Lower lobe of right lung (tissue), 2 donors: ENCODE measurements around the gene CTNNBL1. TPM values are rescaled to one million over a fixed set of nuclear protein-coding genes. Genes with fewer than 3 reads are reported as not detected.

Experiments
- ATAC-seq, 2 donors: fragments of 200-7000 bp; cut with Tn5 transposase; one replicate each; pipeline ENCODE4 v1.9.1; 2020 to 2022; ENCODE audit warnings: mild to moderate bottlenecking in 2 of 2, moderate library complexity in 2 of 2
- DNase-seq: peaks from one replicate; pipeline ENCODE4 v3.0.0-alpha.2; 2020
- H3K27ac ChIP-seq: fragments of 200-600 bp; one replicate; pipeline ENCODE4 v1.8.0; 2022
- H3K27me3 ChIP-seq: fragments of 200-600 bp; one replicate; pipeline ENCODE4 v1.8.0; 2022; ENCODE audit warnings: low read depth
- H3K36me3 ChIP-seq: fragments of 200-600 bp; one replicate; pipeline ENCODE4 v1.8.0; 2022; ENCODE audit warnings: mild to moderate bottlenecking
- H3K4me1 ChIP-seq: fragments of 200-600 bp; one replicate; pipeline ENCODE4 v1.8.0; 2022
- H3K4me3 ChIP-seq: fragments of 200-600 bp; one replicate; pipeline ENCODE4 v1.8.0; 2022; ENCODE audit warnings: mild to moderate bottlenecking
- H3K9me3 ChIP-seq: fragments of 200-600 bp; one replicate; pipeline ENCODE4 v1.8.0; 2022
- intact Hi-C: fragments of 100-400 bp; cut with DNase I; formaldehyde crosslinking; loops from one replicate; pipeline ENCODE4 v1.11.0; 2022
- total RNA-seq: library from RNA; stranded (reverse); fragmentation: NEBNext Ultra II Directional; extraction: Animal tissue kit (Norgen Biotek cat#: 25700); gene quantifications from one replicate; pipeline ENCODE4 v1.2.1, GENCODE V29; 2021
- TF ChIP-seq, protein P1 (sequence below): fragments of 200-600 bp; IDR thresholded peaks from one replicate; pipeline ENCODE4 v1.8.0; 2022; ENCODE audit warnings: antibody characterized with exemption, mild to moderate bottlenecking
- donor health status: DM: no; HTN: yes; CAD: no; lungs with severe emphysema.

CTNNBL1 gene
- total RNA-seq, 1 donor from 2014 or later = 52.3 TPM

GRCh38 chr20:37807471-37808232, 113.8 kb downstream of the CTNNBL1 start:
- Histone ChIP-seq H3K27me3 (no peaks in the 10 kb centered on the region), H3K9me3 (no peaks in the 10 kb centered on the region), H3K4me1 (peaks cover 7% of the 10 kb centered on the region), H3K4me3 (no peak overlapping the region), H3K36me3 (peaks cover 59% of the 10 kb centered on the region), H3K27ac (no peak overlapping the region)
- TF ChIP-seq, protein P1, sequence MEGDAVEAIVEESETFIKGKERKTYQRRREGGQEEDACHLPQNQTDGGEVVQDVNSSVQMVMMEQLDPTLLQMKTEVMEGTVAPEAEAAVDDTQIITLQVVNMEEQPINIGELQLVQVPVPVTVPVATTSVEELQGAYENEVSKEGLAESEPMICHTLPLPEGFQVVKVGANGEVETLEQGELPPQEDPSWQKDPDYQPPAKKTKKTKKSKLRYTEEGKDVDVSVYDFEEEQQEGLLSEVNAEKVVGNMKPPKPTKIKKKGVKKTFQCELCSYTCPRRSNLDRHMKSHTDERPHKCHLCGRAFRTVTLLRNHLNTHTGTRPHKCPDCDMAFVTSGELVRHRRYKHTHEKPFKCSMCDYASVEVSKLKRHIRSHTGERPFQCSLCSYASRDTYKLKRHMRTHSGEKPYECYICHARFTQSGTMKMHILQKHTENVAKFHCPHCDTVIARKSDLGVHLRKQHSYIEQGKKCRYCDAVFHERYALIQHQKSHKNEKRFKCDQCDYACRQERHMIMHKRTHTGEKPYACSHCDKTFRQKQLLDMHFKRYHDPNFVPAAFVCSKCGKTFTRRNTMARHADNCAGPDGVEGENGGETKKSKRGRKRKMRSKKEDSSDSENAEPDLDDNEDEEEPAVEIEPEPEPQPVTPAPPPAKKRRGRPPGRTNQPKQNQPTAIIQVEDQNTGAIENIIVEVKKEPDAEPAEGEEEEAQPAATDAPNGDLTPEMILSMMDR = no peak
- ATAC-seq (no peak), DNase-seq (no peak)
- intact Hi-C loops = no loop called here

DNA sequence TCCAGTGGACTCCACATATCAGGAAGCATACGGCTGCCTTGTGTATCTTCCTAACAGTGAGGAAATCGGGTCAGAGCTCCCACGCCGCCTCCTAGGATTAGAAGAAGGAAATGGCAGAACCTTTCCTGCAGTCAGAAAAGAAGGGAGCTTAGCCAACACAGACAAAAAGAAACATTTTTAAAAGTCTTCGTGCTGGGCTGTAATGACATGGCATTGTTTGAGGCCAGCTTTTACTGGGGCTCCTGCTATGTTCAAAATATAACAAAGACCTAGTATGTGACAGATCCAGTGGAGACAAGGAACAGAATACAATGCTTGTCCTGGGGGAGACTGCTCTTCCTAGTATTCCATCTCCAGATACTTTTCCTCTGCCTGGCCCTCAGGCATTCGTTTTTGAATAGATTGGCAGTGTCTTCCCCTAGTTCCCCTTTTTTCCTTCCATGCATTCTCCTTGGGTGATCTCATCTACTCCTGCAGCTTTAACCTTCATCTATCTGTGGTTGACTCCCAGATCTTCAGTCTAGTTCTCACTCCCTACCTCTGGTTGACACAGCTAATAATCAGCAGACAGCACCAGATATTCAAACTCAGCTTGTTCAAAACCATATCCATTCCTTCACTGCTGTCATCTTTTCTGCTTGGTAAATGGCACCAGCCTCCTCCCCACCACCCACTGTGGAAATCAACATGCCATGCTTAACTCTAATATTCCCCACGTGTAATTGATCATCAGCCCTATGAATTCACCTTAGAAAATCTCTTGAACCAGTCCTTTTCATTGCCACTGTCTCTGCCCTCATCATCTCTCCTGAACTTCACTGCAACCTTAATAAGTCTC, 114.6 kb downstream of the CTNNBL1 start:
- TF ChIP-seq, protein P1 = no peak

GRCh38 chr20:37810027-37810426, 116.2 kb downstream of the CTNNBL1 start:
- Histone ChIP-seq H3K27me3 (no peaks in the 10 kb centered on the region), H3K27ac (no peak overlapping the region), H3K9me3 (no peaks in the 10 kb centered on the region), H3K4me1 (peaks cover 7% of the 10 kb centered on the region), H3K4me3 (no peak overlapping the region), H3K36me3 (peaks cover 35% of the 10 kb centered on the region)
- no peak for ATAC-seq
- no peak for DNase-seq
- TF ChIP-seq, protein P1 = no peak
- intact Hi-C loops = no loop called here

More for the DNA sequence above, 114.6 kb downstream of the CTNNBL1 start:
- Histone ChIP-seq H3K9me3 (no peaks in the 10 kb centered on the region), H3K36me3 (peaks cover 51% of the 10 kb centered on the region), H3K4me3 (no peak overlapping the region), H3K27ac (no peak overlapping the region), H3K4me1 (peaks cover 7% of the 10 kb centered on the region), H3K27me3 (no peaks in the 10 kb centered on the region)
- ATAC-seq = no peak
- intact Hi-C loops = no loop called here
- no peak for DNase-seq

DNA sequence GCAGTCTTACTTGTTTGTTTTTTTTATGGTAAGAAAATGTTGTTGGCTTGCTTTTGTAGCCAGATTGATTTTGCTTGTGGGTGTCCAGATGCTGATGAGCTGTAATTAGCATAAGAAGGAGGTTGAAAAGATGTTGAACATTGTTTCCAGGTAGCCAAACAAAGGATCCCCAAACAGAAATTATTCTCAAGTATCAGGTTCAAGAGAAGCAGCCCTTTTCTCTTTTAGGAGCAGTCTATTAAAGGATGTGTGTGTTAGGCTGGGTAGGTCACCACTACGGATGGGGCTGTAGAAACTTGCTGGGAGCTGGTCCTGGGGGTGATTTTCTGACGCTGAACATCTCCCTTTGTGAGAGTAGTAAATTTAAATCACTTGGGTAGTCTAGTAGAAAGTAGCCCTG, 122.2 kb downstream of the CTNNBL1 start:
- H3K4me3 ChIP-seq = no peak overlapping the region
- peaks cover 11% of the 10 kb centered on the region for H3K36me3 ChIP-seq
- no peak overlapping the region for H3K27ac ChIP-seq
- intact Hi-C loops = no loop called here
- DNase-seq (no peak), ATAC-seq (no peak)
- TF ChIP-seq, protein P1 = no peak
- no peaks in the 10 kb centered on the region for H3K4me1 ChIP-seq
- H3K9me3 ChIP-seq = no peaks in the 10 kb centered on the region
- H3K27me3 ChIP-seq = no peaks in the 10 kb centered on the region

DNA sequence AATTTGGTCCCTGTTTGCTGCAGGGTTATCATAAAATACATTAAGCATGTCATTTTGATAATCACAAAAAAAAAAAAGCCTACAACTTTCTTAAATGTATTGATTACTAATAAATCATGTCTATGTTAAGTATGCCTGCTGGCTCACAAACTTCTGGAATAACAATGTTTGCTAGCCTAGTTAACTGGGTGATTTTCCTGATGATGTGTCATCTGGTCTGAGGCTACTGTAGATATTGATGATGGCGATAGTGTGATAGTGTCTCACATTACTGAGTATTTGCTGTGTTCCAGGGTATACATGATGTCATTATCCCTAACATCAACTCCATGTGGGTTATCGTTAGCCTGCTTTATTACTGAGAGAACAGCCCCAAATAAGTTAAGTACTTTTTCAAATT, 122.9 kb downstream of the CTNNBL1 start:
- no peaks in the 10 kb centered on the region for H3K27me3 ChIP-seq
- H3K4me3 ChIP-seq = no peak overlapping the region
- H3K9me3 ChIP-seq = no peaks in the 10 kb centered on the region
- H3K4me1 ChIP-seq = no peaks in the 10 kb centered on the region
- DNase-seq = no peak
- intact Hi-C loops = no loop called here
- TF ChIP-seq, protein P1 = no peak
- H3K27ac ChIP-seq = no peak overlapping the region
- no peak for ATAC-seq
- peaks cover 7% of the 10 kb centered on the region for H3K36me3 ChIP-seq
